ENCODE measurements around the gene GDPGP1. TPM values are rescaled to one million over a fixed set of nuclear protein-coding genes. Genes with fewer than 3 reads are reported as not detected.

GDPGP1 gene
- total and polyA plus RNA-seq, 8 donors: 3.4 to 8.6 (median 4.0) TPM

- Histone ChIP-seq H3K4me1 (peaks cover 0 to 9% of the 10 kb centered on the region in 2 donors), H3K4me3 (no peak overlapping the region), H3K27ac (no peak overlapping the region), H3K9me3 (no peaks in the 10 kb centered on the region), H3K36me3 (no peaks in the 10 kb centered on the region), H3K27me3 (no peaks in the 10 kb centered on the region)
- no peak for ATAC-seq
- intact Hi-C loops (cut with DNase I): no loop called here
- no peak for TF ChIP-seq CTCF (IDR thresholded peaks at IDR 0.05)
- DNase-seq: no peak
Measured at GRCh38 chr15:90294159-90294558, 60.1 kb downstream of the GDPGP1 start.

GRCh38 chr15:90294601-90295269 lies 60.7 kb downstream of the GDPGP1 start:
- TF ChIP-seq CTCF (IDR thresholded peaks at IDR 0.05): no peak
- Histone ChIP-seq H3K9me3 (no peaks in the 10 kb centered on the region), H3K27ac (no peak overlapping the region), H3K27me3 (no peaks in the 10 kb centered on the region), H3K4me1 (peaks cover 0 to 9% of the 10 kb centered on the region in 2 donors), H3K36me3 (no peaks in the 10 kb centered on the region), H3K4me3 (no peak overlapping the region)
- intact Hi-C loops (cut with DNase I): no loop called here
- DNase-seq (no peak), ATAC-seq (no peak)

- Histone ChIP-seq H3K4me1 (peaks cover 0 to 9% of the 10 kb centered on the region in 2 donors), H3K27ac (no peak overlapping the region), H3K27me3 (no peaks in the 10 kb centered on the region), H3K4me3 (no peak overlapping the region), H3K9me3 (no peaks in the 10 kb centered on the region), H3K36me3 (no peaks in the 10 kb centered on the region)
- ATAC-seq (no peak), DNase-seq (no peak)
- intact Hi-C loops (cut with DNase I): no loop called here
- no peak for TF ChIP-seq CTCF (IDR thresholded peaks at IDR 0.05)
Measured at GRCh38 chr15:90295270-90295648, 61.2 kb downstream of the GDPGP1 start.

Other genes with a start within 250 kb of the GDPGP1 start
- gene ZNF710, start 232.9 kb upstream of the GDPGP1 start, total RNA-seq: 10 to 100 TPM; 46.2 to 53.7 TPM
- 10 to 100 TPM; 27.9 to 43.9 (median 33.6) TPM for gene ZNF710, start 232.9 kb upstream of the GDPGP1 start, polyA plus RNA-seq (ENCODE audit: insufficient read length in 6 of 6)
- 10 to 100 TPM; 92.7 to 95.3 TPM for gene IDH2, start 131.7 kb upstream of the GDPGP1 start, total RNA-seq
- gene IDH2, start 131.7 kb upstream of the GDPGP1 start, polyA plus RNA-seq (ENCODE audit: insufficient read length in 6 of 6): 100 to 1,000 TPM; 114 to 137 (median 125) TPM
- gene SEMA4B, start 32.9 kb upstream of the GDPGP1 start, total RNA-seq: 10 to 100 TPM; 41.3 to 66.7 TPM
- gene SEMA4B, start 32.9 kb upstream of the GDPGP1 start, polyA plus RNA-seq (ENCODE audit: insufficient read length in 6 of 6): 10 to 100 TPM; 22.8 to 30.6 (median 25.2) TPM
- gene CIB1, start 268 bp upstream of the GDPGP1 start, total RNA-seq: 10 to 100 TPM; 76.2 to 84.6 TPM
- 10 to 100 TPM; 43.4 to 56.9 (median 50.0) TPM for gene CIB1, start 268 bp upstream of the GDPGP1 start, polyA plus RNA-seq (ENCODE audit: insufficient read length in 6 of 6)
- gene TTLL13, start 15.3 kb downstream of the GDPGP1 start, total RNA-seq: under 1 TPM in 1 of 2 donors, not detected in 1; 0.26 TPM
- under 1 TPM in 5 of 6 donors, not detected in 1; 0.13 to 0.81 (median 0.35) TPM for gene TTLL13, start 15.3 kb downstream of the GDPGP1 start, polyA plus RNA-seq (ENCODE audit: insufficient read length in 6 of 6)
- gene NGRN, start 31.5 kb downstream of the GDPGP1 start, total RNA-seq: 10 to 100 TPM; 73.1 to 81.9 TPM
- 100 to 1,000 TPM; 104 to 121 (median 114) TPM for gene NGRN, start 31.5 kb downstream of the GDPGP1 start, polyA plus RNA-seq (ENCODE audit: insufficient read length in 6 of 6)
- 1 to 10 TPM; 3.6 to 5.4 TPM for gene ZNF774, start 118.1 kb downstream of the GDPGP1 start, total RNA-seq
- gene ZNF774, start 118.1 kb downstream of the GDPGP1 start, polyA plus RNA-seq (ENCODE audit: insufficient read length in 6 of 6): 1 to 10 TPM; 5.1 to 6.6 (median 6.1) TPM
- 100 to 1,000 TPM; 257 to 296 TPM for gene IQGAP1, start 154.0 kb downstream of the GDPGP1 start, total RNA-seq
- gene IQGAP1, start 154.0 kb downstream of the GDPGP1 start, polyA plus RNA-seq (ENCODE audit: insufficient read length in 6 of 6): 100 to 1,000 TPM; 178 to 244 (median 214) TPM

Measured in left lung (tissue), 10 donors.